SH-SY5Y (cell line): ENCODE data around the gene SEMA3G.

Experiments used
- GATA2 ChIP-seq: IDR thresholded peaks from 2 replicates; pipeline ENCODE4 v1.6.1; 2011; ENCODE audit warnings: mild to moderate bottlenecking, low read depth, low read length
- GATA3 ChIP-seq: IDR thresholded peaks from 2 replicates; pipeline ENCODE4 v1.6.1; 2011; ENCODE audit warnings: low read depth, mild to moderate bottlenecking, low read length, moderate library complexity

DNA sequence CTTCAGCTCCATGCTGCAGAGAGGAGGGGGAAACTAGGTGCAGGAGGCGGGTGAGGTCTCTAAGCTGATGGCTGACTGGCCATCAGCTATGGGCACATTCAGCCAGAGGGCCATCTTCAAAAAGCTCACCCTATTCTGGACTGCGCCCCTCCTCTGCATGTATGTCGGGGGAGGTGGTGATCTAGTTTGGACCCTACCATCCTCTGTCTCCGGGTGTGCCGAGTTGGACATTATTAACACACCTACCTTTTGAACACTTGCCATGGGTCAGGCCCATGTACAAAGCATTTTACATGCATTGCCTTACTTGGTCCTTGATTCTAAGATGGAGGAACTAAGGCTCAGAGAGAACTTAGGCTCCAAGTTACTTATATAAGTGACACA, 11.9 kb upstream of the SEMA3G start:
- no peak for TF ChIP-seq GATA2
- no peak for TF ChIP-seq GATA3
